ENCODE data around the gene EYA2. TPM values are rescaled to one million over a fixed set of nuclear protein-coding genes. Genes with fewer than 3 reads are reported as not detected.

Gene EYA2
- total RNA-seq, 4 donors from 2014 or later, result 0.47 to 4.1 (median 2.2) TPM

DNA sequence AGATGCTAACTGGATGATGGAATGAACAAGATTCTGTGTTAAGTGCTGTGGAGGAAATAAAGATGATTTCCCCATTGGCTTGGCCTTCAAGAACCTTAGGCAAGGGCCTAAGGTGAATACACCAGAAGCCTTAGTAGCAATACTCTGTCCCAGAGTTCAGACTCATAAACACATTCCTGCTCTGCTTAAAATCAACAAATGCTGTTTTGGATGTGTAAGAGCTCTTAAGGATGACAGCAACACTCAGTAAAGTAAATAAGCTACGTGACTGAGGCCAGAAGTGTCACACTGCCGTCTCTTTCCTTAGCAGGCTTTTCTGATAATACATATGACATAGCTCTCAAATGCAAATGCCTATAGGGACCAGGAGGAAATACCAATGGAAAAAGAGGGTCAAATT is 90.6 kb downstream of the EYA2 start:
- H3K27ac ChIP-seq, result peak overlapping the region in 1 of 4 donors; percentile 35
- peaks cover 0 to 17% (median 0%) of the 10 kb centered on the region in 3 donors for H3K9me3 ChIP-seq
- 11 to 52% methylated on average over 2 of the region's 2 CpGs for WGBS, 2 donors (ENCODE audit: low coverage in 1 of 2)
- peak; percentile 81 for ATAC-seq
- H3K27me3 ChIP-seq, result no peaks in the 10 kb centered on the region
- no peak overlapping the region for H3K4me3 ChIP-seq
- H3K36me3 ChIP-seq, result no peaks in the 10 kb centered on the region
- H3K4me1 ChIP-seq, result peaks cover 0 to 5% (median 0%) of the 10 kb centered on the region in 3 donors
- TF ChIP-seq, protein P1, sequence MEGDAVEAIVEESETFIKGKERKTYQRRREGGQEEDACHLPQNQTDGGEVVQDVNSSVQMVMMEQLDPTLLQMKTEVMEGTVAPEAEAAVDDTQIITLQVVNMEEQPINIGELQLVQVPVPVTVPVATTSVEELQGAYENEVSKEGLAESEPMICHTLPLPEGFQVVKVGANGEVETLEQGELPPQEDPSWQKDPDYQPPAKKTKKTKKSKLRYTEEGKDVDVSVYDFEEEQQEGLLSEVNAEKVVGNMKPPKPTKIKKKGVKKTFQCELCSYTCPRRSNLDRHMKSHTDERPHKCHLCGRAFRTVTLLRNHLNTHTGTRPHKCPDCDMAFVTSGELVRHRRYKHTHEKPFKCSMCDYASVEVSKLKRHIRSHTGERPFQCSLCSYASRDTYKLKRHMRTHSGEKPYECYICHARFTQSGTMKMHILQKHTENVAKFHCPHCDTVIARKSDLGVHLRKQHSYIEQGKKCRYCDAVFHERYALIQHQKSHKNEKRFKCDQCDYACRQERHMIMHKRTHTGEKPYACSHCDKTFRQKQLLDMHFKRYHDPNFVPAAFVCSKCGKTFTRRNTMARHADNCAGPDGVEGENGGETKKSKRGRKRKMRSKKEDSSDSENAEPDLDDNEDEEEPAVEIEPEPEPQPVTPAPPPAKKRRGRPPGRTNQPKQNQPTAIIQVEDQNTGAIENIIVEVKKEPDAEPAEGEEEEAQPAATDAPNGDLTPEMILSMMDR (IDR thresholded peaks at IDR 0.05), result no peak
- TF ChIP-seq POLR2AphosphoS5 (IDR thresholded peaks at IDR 0.05) (no peak), EP300 (IDR thresholded peaks at IDR 0.05) (no peak), POLR2A (IDR thresholded peaks at IDR 0.05) (no peak)

- 66 to 79% methylated on average over 2 of the region's 2 CpGs for WGBS, 2 donors (ENCODE audit: low coverage in 1 of 2)
- Histone ChIP-seq H3K27ac (peak overlapping the region in 1 of 4 donors; percentile 35), H3K4me3 (no peak overlapping the region), H3K27me3 (peaks cover under 1% of the 10 kb centered on the region), H3K36me3 (no peaks in the 10 kb centered on the region), H3K9me3 (peaks cover 0 to 17% (median 0%) of the 10 kb centered on the region in 3 donors), H3K4me1 (peaks cover 0 to 9% (median 0%) of the 10 kb centered on the region in 3 donors)
- peak; percentile 49 for ATAC-seq
- TF ChIP-seq, protein P1 (IDR thresholded peaks at IDR 0.05), result no peak
- TF ChIP-seq EP300 (IDR thresholded peaks at IDR 0.05) (no peak), POLR2AphosphoS5 (IDR thresholded peaks at IDR 0.05) (no peak), POLR2A (IDR thresholded peaks at IDR 0.05) (no peak)
Observed at GRCh38 chr20:46985671-46986070, 91.0 kb downstream of the EYA2 start.

- peak overlapping the region in 1 of 4 donors; percentile 37 for H3K27ac ChIP-seq
Observed at GRCh38 chr20:46987001-46987400, 92.4 kb downstream of the EYA2 start.

GRCh38 chr20:46990017-46990595 is 95.5 kb downstream of the EYA2 start:
- no peak for TF ChIP-seq POLR2AphosphoS5 (IDR thresholded peaks at IDR 0.05)
- no peak for TF ChIP-seq POLR2A (IDR thresholded peaks at IDR 0.05)
- no peak for TF ChIP-seq EP300 (IDR thresholded peaks at IDR 0.05)
- TF ChIP-seq, protein P1 (IDR thresholded peaks at IDR 0.05), result no peak
- Histone ChIP-seq H3K36me3 (no peaks in the 10 kb centered on the region), H3K27me3 (peaks cover 34% of the 10 kb centered on the region), H3K4me3 (no peak overlapping the region), H3K27ac (peak overlapping the region in 3 of 4 donors; percentile 23 to 41 (median 35)), H3K4me1 (peaks cover 0 to 14% (median 0%) of the 10 kb centered on the region in 3 donors), H3K9me3 (no peaks in the 10 kb centered on the region)
- WGBS, 2 donors (ENCODE audit: low coverage in 1 of 2), result 35 to 36% methylated on average over 9 to 11 of the region's 12 CpGs
- peak; percentile 61 for ATAC-seq

More at GRCh38 chr20:46987001-46987400, 92.4 kb downstream of the EYA2 start:
- WGBS, 2 donors (ENCODE audit: low coverage in 1 of 2), result 41 to 49% methylated on average over 4 to 5 of the region's 5 CpGs
- Histone ChIP-seq H3K36me3 (no peaks in the 10 kb centered on the region), H3K27me3 (peaks cover 10% of the 10 kb centered on the region), H3K9me3 (peaks cover 0 to 17% (median 0%) of the 10 kb centered on the region in 3 donors), H3K4me3 (no peak overlapping the region), H3K4me1 (peaks cover 0 to 14% (median 0%) of the 10 kb centered on the region in 3 donors)
- no peak for TF ChIP-seq POLR2A (IDR thresholded peaks at IDR 0.05)
- TF ChIP-seq POLR2AphosphoS5 (IDR thresholded peaks at IDR 0.05), result no peak
- TF ChIP-seq EP300 (IDR thresholded peaks at IDR 0.05), result no peak
- TF ChIP-seq, protein P1 (IDR thresholded peaks at IDR 0.05), result no peak
- ATAC-seq, result no peak

DNA sequence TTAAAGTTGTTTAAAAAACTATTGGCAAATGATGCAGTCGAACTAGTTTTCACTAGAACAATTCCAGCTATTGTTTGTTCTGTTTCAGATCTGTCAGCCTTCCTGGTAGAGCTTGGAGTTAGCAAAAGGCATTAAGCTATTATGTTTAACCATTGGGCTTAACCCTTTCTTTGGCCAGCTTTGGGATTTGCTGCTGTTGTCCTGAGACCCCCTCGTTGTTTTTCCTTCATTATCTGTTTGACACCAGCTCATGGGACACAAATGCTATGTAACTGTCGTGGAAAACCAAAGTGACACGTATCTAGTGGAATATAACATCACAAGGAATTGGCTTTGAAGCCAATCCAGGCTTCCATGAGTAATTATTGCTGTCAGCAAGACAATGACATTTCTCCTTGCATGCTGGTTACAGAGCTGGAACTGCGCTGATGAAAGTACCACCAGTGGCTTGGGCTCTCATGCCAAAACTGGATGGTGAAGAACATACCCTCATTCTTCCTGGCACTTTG is 96.0 kb downstream of the EYA2 start:
- Histone ChIP-seq H3K27me3 (peaks cover 39% of the 10 kb centered on the region), H3K9me3 (no peaks in the 10 kb centered on the region), H3K27ac (no peak overlapping the region), H3K4me1 (peaks cover 0 to 14% (median 0%) of the 10 kb centered on the region in 3 donors), H3K4me3 (no peak overlapping the region), H3K36me3 (no peaks in the 10 kb centered on the region)
- WGBS, 2 donors (ENCODE audit: low coverage in 1 of 2), result 23 to 47% methylated on average over 4 of the region's 5 CpGs
- TF ChIP-seq EP300 (IDR thresholded peaks at IDR 0.05) (no peak), POLR2AphosphoS5 (IDR thresholded peaks at IDR 0.05) (no peak), POLR2A (IDR thresholded peaks at IDR 0.05) (no peak)
- TF ChIP-seq, protein P1 (IDR thresholded peaks at IDR 0.05), result no peak
- no peak for ATAC-seq

Measured in gastroesophageal sphincter (tissue), 4 donors.